Smooth muscle cell (in vitro differentiated cells): Measurements from ENCODE around the gene MACROD2. TPM values are rescaled to one million over a fixed set of nuclear protein-coding genes. Genes with fewer than 3 reads are reported as not detected.

Source experiments
- DNase-seq: peaks from one replicate; lab custom pipeline; 2025; ENCODE audit not compliant: unreplicated experiment; lab: John Stamatoyannopoulos, UW
- H2AFZ ChIP-seq: fragments of 200-600 bp; sonication (generic); 2 replicates; pipeline ENCODE4 v1.6.0; 2016; ENCODE audit warnings: antibody characterized with exemption, low read depth, mild to moderate bottlenecking
- H3F3A ChIP-seq: fragments of 200-600 bp; sonication (generic); 2 replicates; pipeline ENCODE4 v1.6.0; 2017; ENCODE audit warnings: antibody characterized with exemption, low read depth
- H3K27ac ChIP-seq: fragments of 200-600 bp; sonication (generic); 2 replicates; pipeline ENCODE4 v1.5.1; 2016; ENCODE audit warnings: low read depth, mild to moderate bottlenecking
- H3K27me3 ChIP-seq: fragments of 200-600 bp; sonication (generic); 2 replicates; pipeline ENCODE4 v1.6.1; 2016; ENCODE audit warnings: low read depth, mild to moderate bottlenecking
- H3K36me3 ChIP-seq: fragments of 200-600 bp; sonication (generic); 2 replicates; pipeline ENCODE4 v1.5.1; 2016; ENCODE audit warnings: low read depth
- H3K4me1 ChIP-seq: fragments of 200-600 bp; sonication (generic); 2 replicates; pipeline ENCODE4 v1.5.1; 2016; ENCODE audit warnings: low read depth
- H3K4me2 ChIP-seq: fragments of 200-600 bp; sonication (generic); 2 replicates; pipeline ENCODE4 v1.6.0; 2016; ENCODE audit warnings: mild to moderate bottlenecking
- H3K4me3 ChIP-seq: fragments of 200-600 bp; sonication (generic); 2 replicates; pipeline ENCODE4 v1.5.1; 2016; ENCODE audit warnings: mild to moderate bottlenecking
- H3K79me2 ChIP-seq: fragments of 200-600 bp; sonication (generic); 2 replicates; pipeline ENCODE4 v1.6.0; 2016; ENCODE audit warnings: low read depth, mild to moderate bottlenecking
- H3K9ac ChIP-seq: fragments of 200-600 bp; sonication (generic); 2 replicates; pipeline ENCODE4 v1.6.0; 2016; ENCODE audit warnings: low read depth
- H3K9me3 ChIP-seq: fragments of 200-600 bp; sonication (generic); replicated peaks from 2 replicates; pipeline ENCODE4 v1.5.1; 2016; ENCODE audit warnings: low read depth
- H4K20me1 ChIP-seq: fragments of 200-600 bp; sonication (generic); 2 replicates; pipeline ENCODE4 v1.6.0; 2016; ENCODE audit warnings: low read depth
- CTCF ChIP-seq: fragments of 200-600 bp; sonication (generic); IDR thresholded peaks from 2 replicates; pipeline ENCODE4 v1.5.1; 2017; ENCODE audit warnings: borderline replicate concordance, mild to moderate bottlenecking, antibody characterized with exemption; ENCODE audit not compliant: insufficient read depth, poor library complexity, severe bottlenecking
- WGBS: methylation state at CpG from one replicate; pipeline ENCODE4 v1.1.7; 2016; ENCODE audit warnings: low lambda C conversion rate; 5-methylcytosine and 5-hydroxymethylcytosine counted together
- polyA plus RNA-seq: library from polyadenylated mRNA; unstranded; fragments of >200 nt; fragmentation: Nextera tagmentation; extraction: Ambion mirVana; gene quantifications from 2 replicates; pipeline ENCODE4 v1.2.1, GENCODE V29; 2016
- total RNA-seq: library from RNA; depleted of rRNA; stranded (reverse); fragments of >200 nt; gene quantifications from 2 replicates; pipeline ENCODE4 v1.2.3, GENCODE V29; 2014

Gene MACROD2
- total and polyA plus RNA-seq, 2 experiments from 2014 or later = 0.04 to 0.32 TPM

GRCh38 chr20:15107931-15108330 lies 1112.6 kb downstream of the MACROD2 start:
- Histone ChIP-seq H3K4me3 (no peak overlapping the region), H2AFZ (no peak overlapping the region), H4K20me1 (no peaks in the 10 kb centered on the region), H3F3A (no peaks in the 10 kb centered on the region), H3K4me2 (no peak overlapping the region), H3K79me2 (no peaks in the 10 kb centered on the region), H3K9me3 (no peaks in the 10 kb centered on the region), H3K27ac (no peak overlapping the region), H3K9ac (no peak overlapping the region), H3K36me3 (no peaks in the 10 kb centered on the region), H3K4me1 (no peaks in the 10 kb centered on the region), H3K27me3 (no peaks in the 10 kb centered on the region)
- no peak for DNase-seq
- TF ChIP-seq CTCF = no peak
- 61% methylated on average over 1 of the region's 1 CpG for WGBS

GRCh38 chr20:15109494-15109893 lies 1114.2 kb downstream of the MACROD2 start:
- Histone ChIP-seq H3K79me2 (no peaks in the 10 kb centered on the region), H3K27me3 (no peaks in the 10 kb centered on the region), H3K4me1 (no peaks in the 10 kb centered on the region), H3K9ac (no peak overlapping the region), H4K20me1 (no peaks in the 10 kb centered on the region), H3F3A (no peaks in the 10 kb centered on the region), H3K4me3 (no peak overlapping the region), H3K27ac (no peak overlapping the region), H3K36me3 (no peaks in the 10 kb centered on the region), H3K9me3 (no peaks in the 10 kb centered on the region), H2AFZ (no peak overlapping the region), H3K4me2 (no peak overlapping the region)
- WGBS = 91% methylated on average over 7 of the region's 7 CpGs
- no peak for DNase-seq
- TF ChIP-seq CTCF = no peak

- Histone ChIP-seq H3K36me3 (no peaks in the 10 kb centered on the region), H2AFZ (no peak overlapping the region)
- DNase-seq = no peak
Observed at GRCh38 chr20:15111654-15112053, 1116.3 kb downstream of the MACROD2 start.

More at GRCh38 chr20:15111654-15112053, 1116.3 kb downstream of the MACROD2 start:
- Histone ChIP-seq H3K27me3 (no peaks in the 10 kb centered on the region), H3K4me1 (no peaks in the 10 kb centered on the region), H4K20me1 (no peaks in the 10 kb centered on the region), H3K4me2 (no peak overlapping the region), H3K27ac (no peak overlapping the region), H3K79me2 (no peaks in the 10 kb centered on the region), H3K9ac (no peak overlapping the region), H3K4me3 (no peak overlapping the region), H3F3A (no peaks in the 10 kb centered on the region), H3K9me3 (no peaks in the 10 kb centered on the region)
- no peak for TF ChIP-seq CTCF
